ENCODE measurements around the gene CAPN10. TPM values are rescaled to one million over a fixed set of nuclear protein-coding genes. Genes with fewer than 3 reads are reported as not detected.
A peak's percentile ranks its signal among the peaks of the same experiment; 100 is the strongest.

CAPN10 gene
- total and polyA plus RNA-seq, 2 donors (not counting 3 experiments of a cell fraction or from before 2014, with no cell fraction given), result 25.2 to 39.9 TPM

DNA sequence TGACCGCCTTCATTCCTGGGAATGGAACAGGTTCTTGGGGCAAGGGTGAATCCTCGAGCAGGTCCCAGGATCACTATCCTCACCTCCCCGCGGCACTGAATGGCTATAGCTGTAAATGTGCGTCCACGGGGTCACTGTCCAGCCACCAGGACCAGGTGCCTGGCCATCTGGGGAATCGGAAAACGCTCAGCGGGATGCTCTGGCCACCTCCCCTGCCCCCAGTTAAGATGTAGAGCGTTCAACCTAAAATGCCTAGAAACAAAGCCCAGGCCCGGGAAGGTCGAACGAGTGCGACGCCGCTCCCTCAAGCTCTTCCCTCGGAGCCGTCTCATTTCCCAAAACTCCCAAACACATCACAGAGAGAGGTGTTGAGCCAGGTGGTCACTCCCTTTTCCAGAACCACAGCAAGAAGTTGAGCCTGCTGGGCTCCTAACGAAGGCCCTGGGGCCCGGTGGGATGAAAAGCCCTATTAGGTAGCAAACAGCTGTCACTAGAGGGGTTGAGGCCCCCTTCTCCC, 795 bp upstream of the CAPN10 start:
- Histone ChIP-seq H3K9ac (replicated peaks; ENCODE audit: extremely low read depth, insufficient read depth, low read length) (peak overlapping the region; percentile 91), H4K20me1 (replicated peaks; ENCODE audit: control insufficient read depth, extremely low read depth, insufficient read depth, low read length) (no peaks in the 10 kb centered on the region), H3K27me3 (ENCODE audit: control insufficient read depth in 2 of 2, insufficient read depth in 2 of 2, low read length in 2 of 2) (no peaks in the 10 kb centered on the region), H3K27ac (ENCODE audit: insufficient read depth, low read depth, low read length) (peak overlapping the region; percentile 74), H3K4me2 (ENCODE audit: insufficient read depth, low read length) (peak overlapping the region; percentile 80), H3K4me3 (replicated peaks in 1 of 3; ENCODE audit: insufficient read depth in 1 of 3, low read depth in 1 of 3, low read length in 3 of 3) (peak overlapping the region; percentile 76 to 84 (median 84)), H3K79me2 (ENCODE audit: control insufficient read depth, insufficient read depth, low read length) (peaks cover 56% of the 10 kb centered on the region), H3K36me3 (ENCODE audit: control insufficient read depth in 2 of 2, extremely low read depth in 1 of 2, insufficient read depth in 2 of 2, low read length in 2 of 2) (peaks cover 0 to 6% of the 10 kb centered on the region in 2 experiments), H3K9me3 (replicated peaks; ENCODE audit: control insufficient read depth, insufficient read depth, low read length) (no peaks in the 10 kb centered on the region), H2AFZ (ENCODE audit: low read depth, low read length) (peak overlapping the region; percentile 83), H3K9me1 (replicated peaks; ENCODE audit: control insufficient read depth, extremely low read depth, insufficient read depth, low read length) (no peaks in the 10 kb centered on the region), H3K4me1 (ENCODE audit: control insufficient read depth, extremely low read depth, insufficient read depth, low read length) (peaks cover 17% of the 10 kb centered on the region)
- no peak for DNase-seq (ENCODE audit: low read depth, low spot score)
- intact Hi-C loops (cut with micrococcal nuclease), result loop anchor here (1.0 kb wide), 3 partner anchors 19 to 72 kb away; partner anchors contain the start of gene DUSP28
- ChIA-PET POLR2A (interaction anchor here (1.0 to 3.3 kb wide), 3 partner anchors 17 to 25 kb away, joined by 7 to 13 read pairs (median 8); partner anchors contain the start of gene RNPEPL1), CTCF (interaction anchor here (1.2 to 5.3 kb wide), 10 partner anchors 11 to 255 kb away, joined by 3 to 47 read pairs (median 10); partner anchors contain the start of genes ANKMY1 and RNPEPL1)
- dilution Hi-C loops (cut with MboI; ENCODE audit: extremely low pct_ligation_motif_present, low sequenced_read_pairs), result no loop called here
- no peak for FAIRE-seq
- TSS peak; percentile 64 for BruUV-seq (replicated peaks)
- TF ChIP-seq POLR2A (IDR thresholded peaks at IDR 0.05; ENCODE audit: low read depth, low read length), result no peak
- no peak for TF ChIP-seq JUN (IDR thresholded peaks at IDR 0.05; ENCODE audit: borderline replicate concordance, insufficient read depth, insufficient read length, low read depth)
- TF ChIP-seq MYC (IDR thresholded peaks at IDR 0.05; ENCODE audit: low read depth, low read length), result no peak
- TF ChIP-seq CTCF (IDR thresholded peaks at IDR 0.05; ENCODE audit: extremely low read depth in 1 of 2, insufficient read depth in 1 of 2, low read depth in 1 of 2, low read length in 2 of 2), result no peak
- TF ChIP-seq, protein P1, sequence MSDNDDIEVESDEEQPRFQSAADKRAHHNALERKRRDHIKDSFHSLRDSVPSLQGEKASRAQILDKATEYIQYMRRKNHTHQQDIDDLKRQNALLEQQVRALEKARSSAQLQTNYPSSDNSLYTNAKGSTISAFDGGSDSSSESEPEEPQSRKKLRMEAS (IDR thresholded peaks at IDR 0.05; ENCODE audit: insufficient read depth, insufficient read length), result no peak
- TF ChIP-seq EZH2 (IDR thresholded peaks at IDR 0.05; ENCODE audit: borderline replicate concordance, low read depth, low read length, severe bottlenecking), result no peak
- no peak for TF ChIP-seq POLR2AphosphoS5 (IDR thresholded peaks at IDR 0.05; ENCODE audit: insufficient read depth, low read depth, low read length)
- TF ChIP-seq FOS (IDR thresholded peaks at IDR 0.05; ENCODE audit: borderline replicate concordance, insufficient read depth, low read length), result no peak
- no peak for TF ChIP-seq GATA2 (IDR thresholded peaks at IDR 0.05; ENCODE audit: insufficient read depth, insufficient read length, low read depth, low read length)

Measured in endothelial cell of umbilical vein (primary cell).